ENCODE results near the gene SNAP25. TPM values are rescaled to one million over a fixed set of nuclear protein-coding genes. Genes with fewer than 3 reads are reported as not detected.

SNAP25 gene
- total RNA-seq, 4 donors from 2014 or later: 0.52 TPM; not detected in 3

- 68% methylated on average over 2 of the region's 2 CpGs for WGBS
- H3K4me3 ChIP-seq: no peak overlapping the region
- no peaks in the 10 kb centered on the region for H3K9me3 ChIP-seq
- H3K36me3 ChIP-seq: no peaks in the 10 kb centered on the region
- H3K27ac ChIP-seq: no peak overlapping the region
- H3K27me3 ChIP-seq: no peaks in the 10 kb centered on the region
- DNase-seq (ENCODE audit: low spot score in 2 of 2): no peak
- TF ChIP-seq POLR2A (IDR thresholded peaks at IDR 0.05) (no peak), EP300 (IDR thresholded peaks at IDR 0.05) (no peak), CTCF (IDR thresholded peaks at IDR 0.05) (no peak), POLR2AphosphoS5 (IDR thresholded peaks at IDR 0.05) (no peak)
- H3K4me1 ChIP-seq: peaks cover 3% of the 10 kb centered on the region
These were observed 23.5 kb downstream of the SNAP25 start for GRCh38 chr20:10242166-10242565.

GRCh38 chr20:10247440-10247839 is 28.8 kb downstream of the SNAP25 start:
- TF ChIP-seq CTCF (IDR thresholded peaks at IDR 0.05): no peak
- TF ChIP-seq POLR2A (IDR thresholded peaks at IDR 0.05): no peak
- no peak for TF ChIP-seq POLR2AphosphoS5 (IDR thresholded peaks at IDR 0.05)
- TF ChIP-seq EP300 (IDR thresholded peaks at IDR 0.05): no peak
- Histone ChIP-seq H3K27ac (no peak overlapping the region), H3K36me3 (no peaks in the 10 kb centered on the region), H3K27me3 (no peaks in the 10 kb centered on the region), H3K9me3 (no peaks in the 10 kb centered on the region), H3K4me3 (no peak overlapping the region), H3K4me1 (no peaks in the 10 kb centered on the region)
- WGBS: 91% methylated on average over 3 of the region's 3 CpGs
- no peak for DNase-seq (ENCODE audit: low spot score in 2 of 2)

DNA sequence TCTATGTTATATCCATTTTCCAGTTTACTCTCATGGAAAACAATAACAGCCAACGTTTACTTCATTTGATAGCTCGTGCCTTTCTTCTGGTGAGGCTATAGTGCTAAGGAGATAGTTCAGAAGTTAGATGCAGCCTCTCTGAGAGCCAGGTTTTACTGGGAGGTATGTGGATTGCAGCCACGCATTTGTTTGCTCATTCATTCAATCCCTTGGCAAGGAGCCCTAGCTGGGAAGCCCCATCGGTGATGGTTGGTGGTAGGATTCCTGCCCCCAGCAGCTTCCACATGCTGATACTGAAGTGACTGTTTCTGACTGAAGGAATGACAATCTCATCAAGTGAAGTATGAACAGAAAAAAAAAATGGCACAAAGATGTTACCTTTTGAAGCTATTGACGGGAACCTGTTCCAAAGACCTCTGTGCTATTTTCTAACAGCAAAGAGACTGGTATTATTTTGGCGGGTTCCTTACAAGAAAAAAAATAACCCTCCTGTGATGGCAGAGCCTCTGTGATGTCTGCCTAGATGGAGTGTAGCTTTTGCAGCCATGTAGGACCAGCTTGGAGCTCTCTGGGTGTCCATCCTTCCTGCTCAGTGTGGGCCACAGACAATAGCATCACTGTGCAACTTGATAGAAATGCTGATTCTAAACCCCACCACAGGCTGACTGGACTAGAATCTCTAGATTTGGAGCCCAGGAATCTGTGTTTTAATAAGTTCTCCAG is 30.6 kb downstream of the SNAP25 start:
- no peaks in the 10 kb centered on the region for H3K27me3 ChIP-seq
- DNase-seq (ENCODE audit: low spot score in 2 of 2): no peak
- no peak overlapping the region for H3K27ac ChIP-seq
- TF ChIP-seq CTCF (IDR thresholded peaks at IDR 0.05) (no peak), EP300 (IDR thresholded peaks at IDR 0.05) (no peak), POLR2A (IDR thresholded peaks at IDR 0.05) (no peak), POLR2AphosphoS5 (IDR thresholded peaks at IDR 0.05) (no peak)
- 68% methylated on average over 6 of the region's 6 CpGs for WGBS
- no peak overlapping the region for H3K4me3 ChIP-seq
- H3K36me3 ChIP-seq: no peaks in the 10 kb centered on the region
- no peaks in the 10 kb centered on the region for H3K9me3 ChIP-seq
- H3K4me1 ChIP-seq: no peaks in the 10 kb centered on the region

- TF ChIP-seq POLR2AphosphoS5 (IDR thresholded peaks at IDR 0.05) (no peak), CTCF (IDR thresholded peaks at IDR 0.05) (no peak), POLR2A (IDR thresholded peaks at IDR 0.05) (no peak), EP300 (IDR thresholded peaks at IDR 0.05) (no peak)
- no peaks in the 10 kb centered on the region for H3K9me3 ChIP-seq
- 60% methylated on average over 2 of the region's 2 CpGs for WGBS
- H3K4me1 ChIP-seq: no peaks in the 10 kb centered on the region
- H3K27ac ChIP-seq: no peak overlapping the region
- DNase-seq (ENCODE audit: low spot score in 2 of 2): no peak
- no peaks in the 10 kb centered on the region for H3K27me3 ChIP-seq
- no peak overlapping the region for H3K4me3 ChIP-seq
- no peaks in the 10 kb centered on the region for H3K36me3 ChIP-seq
These were observed 31.2 kb downstream of the SNAP25 start for GRCh38 chr20:10249822-10250221.

- WGBS: 89% methylated on average over 5 of the region's 5 CpGs
- H3K9me3 ChIP-seq: no peaks in the 10 kb centered on the region
These were observed 32.3 kb downstream of the SNAP25 start for GRCh38 chr20:10250902-10251301.

More at GRCh38 chr20:10250902-10251301, 32.3 kb downstream of the SNAP25 start:
- DNase-seq (ENCODE audit: low spot score in 2 of 2): no peak
- TF ChIP-seq POLR2AphosphoS5 (IDR thresholded peaks at IDR 0.05) (no peak), CTCF (IDR thresholded peaks at IDR 0.05) (no peak), EP300 (IDR thresholded peaks at IDR 0.05) (no peak), POLR2A (IDR thresholded peaks at IDR 0.05) (no peak)
- H3K27ac ChIP-seq: no peak overlapping the region
- H3K27me3 ChIP-seq: no peaks in the 10 kb centered on the region
- H3K36me3 ChIP-seq: no peaks in the 10 kb centered on the region
- no peak overlapping the region for H3K4me3 ChIP-seq
- no peaks in the 10 kb centered on the region for H3K4me1 ChIP-seq

Measured in suprapubic skin (tissue), 4 donors.